IgD-negative memory B cell (primary cell): ENCODE data around the gene CHST11. TPM values are rescaled to one million over a fixed set of nuclear protein-coding genes. Genes with fewer than 3 reads are reported as not detected.
A peak's percentile ranks its signal among the peaks of the same experiment; 100 is the strongest.

Experiments used
- H3K27ac Mint-ChIP-seq, 3 donors: one replicate each; pipeline ENCODE4 v1.8.0; 2020 to 2022; ENCODE audit warnings: mild to moderate bottlenecking in 3 of 3, mixed read lengths in 3 of 3, moderate library complexity in 1 of 3
- H3K27me3 Mint-ChIP-seq: one replicate; pipeline ENCODE4 v1.8.0; 2021; ENCODE audit warnings: mixed read lengths
- H3K36me3 Mint-ChIP-seq: one replicate; pipeline ENCODE4 v1.8.0; 2020; ENCODE audit warnings: mild to moderate bottlenecking, mixed read lengths
- H3K4me1 Mint-ChIP-seq, 3 donors: one replicate each; pipeline ENCODE4 v1.8.0; 2020 to 2022; ENCODE audit warnings: mixed read lengths in 3 of 3, mild to moderate bottlenecking in 1 of 3
- H3K4me3 Mint-ChIP-seq, 4 donors: one replicate each; pipeline ENCODE4 v1.8.0; 2020 to 2022; ENCODE audit warnings: mild to moderate bottlenecking in 4 of 4, mixed read lengths in 4 of 4, moderate library complexity in 3 of 4
- H3K9me3 Mint-ChIP-seq, 3 donors: one replicate each; pipeline ENCODE4 v1.8.0; 2020 to 2021; ENCODE audit warnings: mixed read lengths in 3 of 3, mild to moderate bottlenecking in 1 of 3
- polyA plus RNA-seq: library from polyadenylated mRNA; unstranded; fragments of 300-500 nt; fragmentation: Illumina TruSeq; gene quantifications from one replicate; pipeline ENCODE4 v1.2.3, GENCODE V29; 2021

Gene CHST11
- polyA plus RNA-seq, 1 donor from 2014 or later: 41.7 TPM

DNA sequence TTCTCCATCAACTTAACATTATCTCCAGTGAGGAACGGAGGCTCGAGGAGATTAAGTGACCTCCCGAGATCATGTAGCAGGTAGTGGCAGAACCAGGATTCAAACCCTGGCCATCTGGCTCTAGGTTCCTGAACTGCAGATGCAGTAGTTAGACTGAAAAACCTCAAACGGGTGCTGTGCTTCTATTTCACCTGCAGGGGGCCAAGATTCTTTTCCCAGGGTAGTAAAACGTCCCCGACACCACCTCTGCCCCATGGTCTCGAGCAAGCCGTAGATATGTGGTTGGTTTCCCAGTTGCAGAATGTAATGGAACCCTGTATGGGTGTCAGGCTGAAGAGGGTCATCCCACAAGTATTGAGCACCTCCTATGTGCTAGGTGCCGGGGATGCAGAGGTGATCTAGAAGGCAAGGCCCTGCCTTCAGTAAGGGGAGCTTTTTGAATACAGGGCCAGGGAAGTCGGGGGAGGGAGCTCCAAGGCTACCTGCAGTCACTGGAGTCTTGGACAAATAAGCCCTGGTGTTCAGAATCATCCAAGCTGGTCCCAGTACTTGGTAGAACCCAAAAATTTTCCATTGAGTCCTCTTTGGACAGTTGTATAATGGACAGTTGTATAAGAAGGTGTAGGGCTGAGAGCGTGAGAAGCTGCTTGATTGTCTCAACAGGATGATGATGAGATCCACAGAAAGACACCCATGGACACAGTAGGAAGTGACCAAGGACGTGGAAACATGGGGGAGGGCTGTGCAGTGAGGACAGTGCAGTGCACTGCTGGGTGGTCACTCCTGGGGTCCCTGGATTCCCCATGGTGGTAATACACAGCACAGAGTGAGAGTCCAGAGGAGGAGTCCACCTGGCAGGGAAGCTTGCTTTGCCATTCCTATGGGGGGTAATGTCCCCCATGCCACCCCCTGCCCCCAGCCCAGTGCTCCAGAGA is 197.2 kb downstream of the CHST11 start:
- Mint-ChIP-seq H3K9me3 (no peaks in the 10 kb centered on the region), H3K27ac (peak overlapping the region in 2 of 3 donors; percentile 4 to 90), H3K36me3 (peaks cover 5% of the 10 kb centered on the region), H3K4me3 (no peak overlapping the region), H3K4me1 (peaks cover 17 to 31% (median 20%) of the 10 kb centered on the region in 3 donors), H3K27me3 (no peaks in the 10 kb centered on the region)

DNA sequence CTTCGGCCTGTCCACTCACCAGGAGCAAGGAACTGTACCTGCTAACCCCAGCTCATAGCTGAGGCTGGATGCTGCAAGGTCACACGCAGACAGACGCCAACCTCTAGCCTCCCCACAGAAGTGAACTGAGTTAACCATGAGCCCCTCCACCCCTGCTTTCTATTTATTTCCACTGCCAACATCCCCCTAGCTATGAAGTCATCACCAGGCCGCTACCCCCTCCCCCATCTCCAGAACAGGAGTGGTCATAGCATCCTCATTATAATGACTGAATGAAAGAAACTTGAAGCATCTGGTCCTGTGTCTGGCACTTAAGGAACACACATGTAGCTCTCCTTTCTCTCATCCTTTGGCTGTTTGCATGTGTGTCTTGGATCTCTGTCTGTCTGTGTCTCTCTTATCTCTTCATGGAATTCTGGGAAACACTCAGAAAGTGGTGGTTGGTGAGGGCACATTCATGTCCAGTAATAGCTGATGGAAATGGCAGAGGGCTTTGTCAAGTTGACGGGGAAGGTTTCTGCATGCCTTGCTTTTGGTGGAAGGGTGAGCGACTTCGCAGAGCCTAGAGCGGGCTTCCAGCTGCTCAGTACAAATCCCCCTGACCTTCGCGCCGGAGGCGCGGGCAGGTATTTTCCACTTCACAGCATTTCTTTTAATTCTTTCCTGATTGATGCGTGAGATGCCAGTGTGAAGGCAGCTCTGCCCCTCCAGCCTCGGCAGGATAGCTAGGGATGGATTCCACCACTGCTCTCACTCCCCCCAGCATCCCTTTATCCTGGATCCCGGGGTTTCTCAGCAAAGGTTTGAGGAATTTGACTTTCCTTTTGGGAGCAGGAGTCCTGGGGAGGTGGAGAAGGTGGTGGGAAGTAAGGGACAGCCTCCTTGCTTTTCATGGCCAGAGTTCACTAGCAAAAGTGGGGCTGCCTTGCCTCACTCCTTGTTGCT is 198.2 kb downstream of the CHST11 start:
- Mint-ChIP-seq H3K27me3 (no peaks in the 10 kb centered on the region), H3K4me1 (peaks cover 14 to 27% (median 17%) of the 10 kb centered on the region in 3 donors), H3K4me3 (peak overlapping the region in 1 of 4 donors; percentile 74), H3K9me3 (no peaks in the 10 kb centered on the region), H3K27ac (peak overlapping the region in 1 of 3 donors; percentile 90), H3K36me3 (peaks cover 5% of the 10 kb centered on the region)

DNA sequence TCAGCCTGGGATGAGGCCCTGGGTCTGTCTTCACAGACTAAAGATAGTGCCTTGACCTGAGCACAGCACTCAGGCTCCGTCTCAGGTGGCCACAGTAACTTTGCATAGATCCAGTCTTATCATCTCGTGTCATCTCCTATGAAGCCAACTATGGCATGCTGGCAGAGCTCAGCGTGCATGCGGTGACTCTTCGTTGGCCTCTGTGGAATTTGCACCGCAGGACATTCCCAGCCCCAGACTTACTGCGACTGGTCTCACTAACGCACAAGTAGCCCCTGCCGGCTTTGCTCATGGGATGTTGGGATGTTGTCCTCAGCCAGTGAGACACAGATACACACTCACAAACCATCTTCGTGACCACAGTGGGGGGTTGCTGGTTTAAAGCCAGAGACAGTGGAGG is 199.6 kb downstream of the CHST11 start:
- H3K9me3 Mint-ChIP-seq: no peaks in the 10 kb centered on the region
- peaks cover 14 to 28% (median 16%) of the 10 kb centered on the region in 3 donors for H3K4me1 Mint-ChIP-seq
- H3K27me3 Mint-ChIP-seq: no peaks in the 10 kb centered on the region
- H3K4me3 Mint-ChIP-seq: no peak overlapping the region
- H3K27ac Mint-ChIP-seq: no peak overlapping the region
- peaks cover 5% of the 10 kb centered on the region for H3K36me3 Mint-ChIP-seq

DNA sequence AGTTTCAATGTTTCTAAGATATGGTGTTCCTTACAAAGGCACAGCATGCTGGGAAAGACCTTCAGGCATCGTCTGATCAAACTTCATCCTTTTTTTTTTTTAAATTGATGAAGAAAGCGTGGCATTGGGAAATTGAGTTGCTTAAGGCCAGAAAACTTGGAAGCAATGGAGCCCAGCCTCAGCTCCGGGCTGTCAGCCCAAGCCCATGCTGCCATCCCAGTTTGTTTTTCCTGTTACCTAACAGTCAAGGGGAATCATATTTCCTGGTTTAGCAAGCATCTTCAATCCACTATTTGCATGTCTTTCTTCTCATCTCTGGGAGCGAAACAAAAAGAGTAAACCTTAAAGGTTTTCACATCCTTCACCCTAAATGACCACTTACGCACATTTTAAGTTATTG is 200.2 kb downstream of the CHST11 start:
- Mint-ChIP-seq H3K27me3 (no peaks in the 10 kb centered on the region), H3K9me3 (no peaks in the 10 kb centered on the region), H3K4me1 (peaks cover 12 to 23% (median 14%) of the 10 kb centered on the region in 3 donors), H3K36me3 (peaks cover 5% of the 10 kb centered on the region), H3K4me3 (no peak overlapping the region), H3K27ac (no peak overlapping the region)

DNA sequence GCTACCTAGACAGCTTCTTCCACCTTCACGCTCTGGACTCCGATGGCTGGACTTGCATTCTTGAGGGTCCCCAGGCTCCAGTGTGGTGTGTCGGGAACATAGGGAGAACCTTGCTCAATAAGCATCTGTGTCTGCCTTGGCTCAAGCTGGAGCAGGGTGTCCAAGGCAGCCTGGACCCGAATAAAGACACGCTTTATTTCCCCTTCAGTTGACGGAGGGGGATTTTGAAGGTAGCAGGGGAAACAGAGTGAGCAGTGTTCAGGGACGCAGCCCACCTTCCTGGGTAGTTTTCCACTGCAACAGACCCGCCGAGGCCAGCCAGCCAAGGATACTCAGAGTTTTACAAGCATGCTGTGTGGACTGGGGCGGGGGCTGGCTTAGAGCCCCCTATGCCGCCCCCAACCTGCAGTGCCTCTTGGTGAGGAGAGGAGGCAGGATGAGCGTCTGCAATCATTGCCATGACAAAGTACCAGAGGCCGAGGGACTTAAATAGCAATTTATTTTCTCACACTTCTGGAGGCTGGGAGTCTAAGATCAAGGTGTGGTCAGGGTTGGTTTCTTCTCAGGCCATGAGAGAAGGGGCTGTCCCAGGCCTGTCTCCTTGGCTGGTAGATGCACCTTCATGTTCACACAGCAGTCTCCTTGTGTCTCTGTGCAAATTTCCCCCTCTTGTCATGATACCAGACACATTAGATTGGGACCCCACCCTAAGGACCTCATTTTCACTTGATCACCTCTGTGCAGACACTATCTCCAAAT is 201.2 kb downstream of the CHST11 start:
- H3K27ac Mint-ChIP-seq: peak overlapping the region in 1 of 3 donors; percentile 21
- H3K4me3 Mint-ChIP-seq: no peak overlapping the region
- H3K36me3 Mint-ChIP-seq: peaks cover 5% of the 10 kb centered on the region
- H3K27me3 Mint-ChIP-seq: no peaks in the 10 kb centered on the region
- H3K4me1 Mint-ChIP-seq: peaks cover 10 to 23% (median 14%) of the 10 kb centered on the region in 3 donors
- H3K9me3 Mint-ChIP-seq: no peaks in the 10 kb centered on the region

DNA sequence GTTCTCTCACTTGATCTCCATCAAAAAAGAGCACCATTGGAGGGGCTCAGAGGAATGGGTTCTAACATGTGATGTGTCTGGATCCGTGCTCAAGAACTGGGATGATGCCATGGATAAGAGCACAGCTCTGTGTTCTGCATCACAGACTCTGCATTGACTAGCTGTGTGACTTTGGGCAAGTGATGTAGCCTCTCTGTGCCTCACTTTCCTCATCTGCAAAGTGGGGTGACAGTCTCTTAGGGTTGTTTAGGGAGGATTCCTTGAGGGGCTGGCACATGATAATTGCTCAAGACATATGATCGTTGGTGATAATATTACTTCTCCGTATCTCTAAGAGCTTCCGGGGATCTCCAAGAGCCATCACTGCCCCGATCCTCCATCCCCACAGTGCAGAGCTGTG is 202.3 kb downstream of the CHST11 start:
- Mint-ChIP-seq H3K4me3 (no peak overlapping the region), H3K36me3 (peaks cover 2% of the 10 kb centered on the region), H3K9me3 (no peaks in the 10 kb centered on the region), H3K27me3 (no peaks in the 10 kb centered on the region), H3K4me1 (peaks cover 4 to 20% (median 12%) of the 10 kb centered on the region in 3 donors), H3K27ac (peak overlapping the region in 1 of 3 donors; percentile 53)

DNA sequence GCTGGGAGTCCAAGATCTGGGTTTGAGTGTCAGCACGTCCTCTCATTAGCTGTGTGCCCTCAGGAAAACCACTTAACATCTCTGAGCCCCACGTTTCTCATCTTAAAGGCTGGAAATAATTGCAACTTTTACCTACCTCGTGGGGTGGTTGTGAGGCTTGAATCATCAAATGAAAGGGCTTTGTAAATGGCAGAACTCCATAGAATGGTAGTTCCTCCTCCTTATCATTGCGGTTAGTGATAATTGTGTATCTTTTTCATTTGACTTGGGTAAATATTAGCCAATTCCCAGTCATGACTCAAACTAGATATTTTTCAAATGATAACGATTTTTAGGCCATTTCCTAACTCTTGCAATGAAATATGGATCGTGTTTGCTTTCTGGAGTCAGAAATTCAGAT is 205.5 kb downstream of the CHST11 start:
- no peaks in the 10 kb centered on the region for H3K9me3 Mint-ChIP-seq
- H3K27ac Mint-ChIP-seq: no peak overlapping the region
- no peaks in the 10 kb centered on the region for H3K27me3 Mint-ChIP-seq
- no peak overlapping the region for H3K4me3 Mint-ChIP-seq
- peaks cover 1% of the 10 kb centered on the region for H3K36me3 Mint-ChIP-seq
- H3K4me1 Mint-ChIP-seq: peaks cover 8 to 25% (median 13%) of the 10 kb centered on the region in 3 donors

DNA sequence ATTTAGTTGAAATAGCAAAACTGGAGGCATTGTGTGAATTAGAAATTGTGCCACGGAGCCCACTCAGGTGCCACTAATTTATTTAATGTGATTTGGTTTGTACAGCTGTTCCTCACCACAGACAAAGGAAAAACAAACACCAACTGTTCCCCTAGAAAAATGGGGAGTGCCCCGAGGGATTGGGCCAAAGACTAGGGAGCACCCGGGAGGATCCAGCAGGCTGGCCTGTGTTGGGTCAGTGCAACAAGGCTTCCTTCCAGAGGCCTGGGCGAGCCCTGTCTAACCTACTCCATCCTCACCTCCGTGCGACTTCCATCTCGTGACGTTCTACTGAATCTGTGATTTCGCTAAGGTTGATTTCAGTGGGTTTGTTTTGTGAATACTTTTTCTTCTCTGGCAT is 206.2 kb downstream of the CHST11 start:
- Mint-ChIP-seq H3K27me3 (no peaks in the 10 kb centered on the region), H3K27ac (no peak overlapping the region), H3K4me3 (no peak overlapping the region)

DNA sequence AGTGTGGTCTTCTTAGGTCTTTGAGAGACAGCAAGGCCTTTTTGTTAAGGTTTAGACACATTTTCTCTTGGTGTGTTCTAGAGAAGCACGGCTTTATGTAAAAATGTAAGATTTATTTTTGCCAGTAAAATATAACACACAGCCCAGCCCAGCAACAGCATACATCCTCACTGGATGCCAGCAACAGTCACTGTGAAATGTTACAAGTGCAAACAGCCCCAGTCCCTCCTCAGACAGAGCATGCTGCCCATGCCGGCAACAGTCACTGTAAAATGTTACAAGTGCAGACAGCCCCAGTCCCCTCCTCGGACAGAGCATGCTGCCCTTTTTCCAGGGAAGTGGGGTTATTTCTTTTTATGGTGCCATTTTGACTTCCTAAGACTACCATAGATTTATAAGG is 207.6 kb downstream of the CHST11 start:
- no peak overlapping the region for H3K4me3 Mint-ChIP-seq
- no peak overlapping the region for H3K27ac Mint-ChIP-seq
- H3K36me3 Mint-ChIP-seq: no peaks in the 10 kb centered on the region
- H3K9me3 Mint-ChIP-seq: no peaks in the 10 kb centered on the region
- peaks cover 9 to 20% (median 19%) of the 10 kb centered on the region in 3 donors for H3K4me1 Mint-ChIP-seq
- no peaks in the 10 kb centered on the region for H3K27me3 Mint-ChIP-seq

More for the DNA sequence above, 206.2 kb downstream of the CHST11 start:
- no peaks in the 10 kb centered on the region for H3K9me3 Mint-ChIP-seq
- peaks cover 8 to 25% (median 13%) of the 10 kb centered on the region in 3 donors for H3K4me1 Mint-ChIP-seq
- no peaks in the 10 kb centered on the region for H3K36me3 Mint-ChIP-seq

DNA sequence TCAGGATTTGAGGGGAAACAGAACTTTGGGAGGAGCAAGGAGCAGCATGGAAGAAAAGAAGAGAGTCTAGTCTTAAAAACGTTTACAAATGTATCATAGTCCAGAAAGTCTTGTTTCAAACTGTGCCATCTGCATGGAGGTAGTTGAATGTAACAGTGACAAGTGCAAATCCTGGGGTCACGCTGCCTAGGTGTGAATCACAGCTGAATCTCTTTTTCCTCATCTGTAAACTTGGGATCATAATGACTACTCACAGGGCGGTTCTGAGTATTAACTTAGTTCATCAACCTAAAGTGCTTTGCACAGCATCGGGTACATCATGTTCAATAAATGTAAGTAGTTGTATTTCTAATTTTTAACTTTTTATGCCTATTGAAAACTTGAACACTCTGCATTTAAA is 208.5 kb downstream of the CHST11 start:
- H3K27me3 Mint-ChIP-seq: no peaks in the 10 kb centered on the region
- peaks cover 19 to 30% (median 25%) of the 10 kb centered on the region in 3 donors for H3K4me1 Mint-ChIP-seq
- H3K36me3 Mint-ChIP-seq: no peaks in the 10 kb centered on the region
- H3K27ac Mint-ChIP-seq: peak overlapping the region in 1 of 3 donors; percentile 92
- H3K9me3 Mint-ChIP-seq: no peaks in the 10 kb centered on the region
- H3K4me3 Mint-ChIP-seq: no peak overlapping the region

DNA sequence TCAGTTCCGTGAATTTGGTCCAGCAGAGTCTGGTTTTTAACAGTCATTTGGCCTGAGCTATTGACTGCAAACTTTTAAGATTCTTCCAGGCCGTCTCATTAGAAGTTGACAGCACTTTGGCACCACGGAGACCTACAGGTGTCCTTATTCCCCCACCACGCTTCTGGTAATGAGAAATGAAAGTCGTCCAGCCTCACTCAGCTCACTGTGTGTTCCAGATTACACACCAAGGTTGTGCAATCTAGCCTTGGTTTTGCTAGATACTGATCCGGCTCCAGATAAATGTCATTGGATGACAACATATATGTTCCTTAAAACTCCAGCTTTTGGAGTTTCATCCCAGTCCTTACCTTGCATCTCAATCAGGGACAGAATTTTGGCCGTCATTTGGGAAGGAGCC is 210.4 kb downstream of the CHST11 start:
- Mint-ChIP-seq H3K4me1 (peaks cover 37 to 45% (median 37%) of the 10 kb centered on the region in 3 donors), H3K9me3 (no peaks in the 10 kb centered on the region), H3K27me3 (no peaks in the 10 kb centered on the region), H3K36me3 (no peaks in the 10 kb centered on the region), H3K4me3 (no peak overlapping the region), H3K27ac (no peak overlapping the region)

DNA sequence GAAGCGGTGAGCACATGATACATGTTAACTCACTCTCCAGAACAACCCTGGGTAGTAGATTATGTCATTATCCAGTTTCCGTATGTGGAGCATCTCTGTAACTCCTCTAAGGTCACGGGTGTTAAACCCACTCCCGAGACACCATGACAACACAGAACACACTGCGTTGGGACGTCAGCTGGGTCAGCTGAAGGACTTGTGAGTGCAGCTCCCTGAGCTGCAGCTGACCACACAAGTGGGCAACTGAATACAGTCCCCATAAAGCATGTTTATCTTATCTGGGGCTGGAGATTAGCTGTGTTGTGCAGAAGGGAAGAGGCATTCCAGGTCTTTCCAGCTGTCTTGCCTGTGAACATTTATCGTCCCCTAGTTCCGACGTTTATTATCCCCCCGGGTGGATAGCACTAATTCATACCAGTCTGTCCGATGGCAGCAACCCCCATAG is 211.5 kb downstream of the CHST11 start:
- H3K27me3 Mint-ChIP-seq: no peaks in the 10 kb centered on the region
- H3K36me3 Mint-ChIP-seq: peaks cover 2% of the 10 kb centered on the region
- H3K9me3 Mint-ChIP-seq: no peaks in the 10 kb centered on the region
- peaks cover 31 to 45% (median 38%) of the 10 kb centered on the region in 3 donors for H3K4me1 Mint-ChIP-seq
- H3K27ac Mint-ChIP-seq: no peak overlapping the region
- H3K4me3 Mint-ChIP-seq: no peak overlapping the region

DNA sequence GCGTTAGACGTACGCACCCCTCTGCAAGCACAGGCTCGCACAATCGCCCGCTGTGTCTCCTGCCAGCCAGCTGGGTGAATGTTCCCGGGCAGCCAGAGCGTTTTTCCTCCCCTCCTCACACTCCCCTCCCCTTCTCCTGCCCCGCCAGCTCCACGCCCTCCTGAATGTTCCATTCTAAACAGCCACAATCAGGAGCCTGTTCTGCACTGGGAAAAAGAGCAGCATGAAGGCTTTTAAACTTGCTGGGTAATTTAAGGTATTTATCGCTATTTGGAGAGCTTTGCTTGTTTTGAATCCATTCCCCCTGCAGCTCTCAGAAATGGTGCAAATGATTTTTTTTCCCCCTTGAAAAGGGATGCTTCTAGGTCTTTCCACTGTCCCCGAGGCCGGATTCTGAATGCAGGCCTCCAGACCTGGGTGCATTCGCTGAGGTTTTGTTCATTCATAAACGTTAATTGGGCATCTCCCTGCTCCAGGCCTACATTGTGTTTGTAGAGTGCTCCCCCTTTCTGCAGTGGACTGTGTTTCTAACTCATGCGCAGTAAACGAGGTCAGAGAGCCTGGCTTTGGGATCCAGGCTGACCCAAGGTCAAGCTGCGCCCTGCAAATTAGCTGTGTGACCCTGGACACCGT is 212.5 kb downstream of the CHST11 start:
- H3K27ac Mint-ChIP-seq: peak overlapping the region in 1 of 3 donors; percentile 42
- no peaks in the 10 kb centered on the region for H3K9me3 Mint-ChIP-seq
- peaks cover 29 to 45% (median 38%) of the 10 kb centered on the region in 3 donors for H3K4me1 Mint-ChIP-seq
- H3K27me3 Mint-ChIP-seq: no peaks in the 10 kb centered on the region
- H3K36me3 Mint-ChIP-seq: peaks cover 2% of the 10 kb centered on the region
- peak overlapping the region in 1 of 4 donors; percentile 80 for H3K4me3 Mint-ChIP-seq

DNA sequence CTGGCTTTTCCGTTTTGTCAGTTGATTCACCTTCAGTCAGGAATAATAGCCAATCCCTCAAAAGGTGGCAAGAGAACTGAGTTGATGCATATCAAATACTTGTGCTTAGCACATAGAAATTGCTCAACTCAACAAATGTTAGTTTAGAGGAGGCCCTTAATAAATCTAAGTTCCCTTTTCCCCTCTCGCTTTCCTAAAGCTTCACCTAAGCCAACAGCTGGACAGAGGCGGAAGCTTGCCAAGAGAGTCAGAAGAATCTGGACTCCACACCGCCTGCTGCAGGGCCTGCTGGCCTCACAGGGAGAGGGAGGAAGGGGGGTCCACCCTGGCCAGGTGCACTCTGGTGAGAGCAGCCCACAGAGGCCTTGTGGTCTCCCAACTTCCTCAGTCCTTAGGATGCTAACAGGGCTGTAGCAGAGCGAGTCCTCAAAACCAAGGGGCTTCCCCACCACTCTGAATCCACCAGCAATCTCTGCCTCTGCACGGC is 213.1 kb downstream of the CHST11 start:
- H3K9me3 Mint-ChIP-seq: no peaks in the 10 kb centered on the region
- peak overlapping the region in 1 of 3 donors; percentile 3 for H3K27ac Mint-ChIP-seq
- peaks cover 28 to 44% (median 35%) of the 10 kb centered on the region in 3 donors for H3K4me1 Mint-ChIP-seq
- H3K27me3 Mint-ChIP-seq: no peaks in the 10 kb centered on the region
- H3K36me3 Mint-ChIP-seq: peaks cover 2% of the 10 kb centered on the region
- peak overlapping the region in 2 of 4 donors; percentile 58 to 80 for H3K4me3 Mint-ChIP-seq
